Stimulated activated CD8-positive, alpha-beta memory T cell treated with anti-CD3 and anti-CD28 coated beads, Interleukin-15, amount 100 ng/mL, for 48 hours (primary cell): ENCODE measurements around the gene SLC17A5.
"Not testable (repeated sequence)": the region's sequence is repeated elsewhere in the genome, so short reads cannot be mapped to it uniquely, and the experiment has no call there.

ENCODE experiments used
- DNase-seq, 2 donors: peaks; one replicate each; pipeline ENCODE4 v3.0.0-alpha.2; 2020; ENCODE audit warnings: low read depth in 2 of 2

The SLC17A5 gene

GRCh38 chr6:73566486-73566871 is 87.3 kb downstream of the SLC17A5 start:
- DNase-seq, result not testable (repeated sequence)

- DNase-seq, result no peak
These were observed 87.9 kb downstream of the SLC17A5 start for GRCh38 chr6:73565767-73566485.

- DNase-seq, result no peak
These were observed 89.0 kb downstream of the SLC17A5 start for GRCh38 chr6:73564578-73565345.

GRCh38 chr6:73562558-73562957 is 91.2 kb downstream of the SLC17A5 start:
- DNase-seq, result no peak

GRCh38 chr6:73560853-73561407 is 92.9 kb downstream of the SLC17A5 start:
- no peak for DNase-seq

- no peak for DNase-seq
These were observed 93.5 kb downstream of the SLC17A5 start for GRCh38 chr6:73560182-73560732.

GRCh38 chr6:73559399-73559794 is 94.4 kb downstream of the SLC17A5 start:
- DNase-seq, result not testable (repeated sequence)

GRCh38 chr6:73558624-73559398 is 95.0 kb downstream of the SLC17A5 start:
- no peak for DNase-seq

GRCh38 chr6:73556836-73557235 is 97.0 kb downstream of the SLC17A5 start:
- no peak for DNase-seq

GRCh38 chr6:73555380-73555949 is 98.3 kb downstream of the SLC17A5 start:
- DNase-seq, result not testable (repeated sequence)

GRCh38 chr6:73551115-73551514 is 102.7 kb downstream of the SLC17A5 start:
- DNase-seq, result not testable (repeated sequence)

- no peak for DNase-seq
These were observed 105.0 kb downstream of the SLC17A5 start for GRCh38 chr6:73548458-73549446.

GRCh38 chr6:73547036-73547435 is 106.8 kb downstream of the SLC17A5 start:
- no peak for DNase-seq
